ENCODE results near the gene DPP6.

The DPP6 gene

DNA sequence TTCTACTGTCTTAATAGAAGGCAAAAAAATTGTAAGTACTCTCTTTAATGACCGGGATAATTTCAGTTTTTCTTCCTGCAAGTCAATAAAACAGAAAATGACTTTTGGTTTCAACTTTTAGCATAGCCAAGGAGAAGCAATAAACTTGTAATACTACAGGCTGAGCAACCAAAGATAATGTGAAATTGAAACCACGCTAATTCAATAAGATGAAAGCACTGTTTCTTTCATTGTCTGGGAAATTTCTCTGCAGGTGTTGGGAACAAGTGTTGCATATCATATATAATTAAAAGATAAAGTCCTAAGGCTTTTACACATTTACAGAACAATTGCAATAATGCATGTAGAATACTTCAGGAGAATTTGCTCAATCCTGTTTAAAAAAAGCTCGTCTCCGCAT lies 488.4 kb downstream of the DPP6 start:
- DNase-seq (ENCODE audit: low spot score) = no peak

DNA sequence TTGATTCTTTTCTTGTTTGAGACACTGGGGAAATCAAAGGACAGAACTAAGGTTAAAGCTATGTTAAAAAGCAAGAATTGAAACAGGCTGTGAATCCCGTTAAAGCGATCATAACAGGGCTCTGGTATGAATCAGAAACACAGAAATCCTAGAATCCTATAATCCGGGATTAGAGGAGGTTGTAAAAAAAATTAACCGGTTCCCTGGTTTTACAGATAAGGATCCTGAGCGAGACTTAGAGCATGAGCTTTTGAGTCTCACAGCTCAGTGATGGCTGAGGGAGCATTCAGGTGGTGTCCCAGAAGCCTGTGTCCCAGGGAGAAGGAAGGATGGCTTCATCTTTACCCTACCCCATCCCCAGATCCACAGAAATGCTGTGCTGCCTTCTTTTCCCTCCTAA lies 489.4 kb downstream of the DPP6 start:
- DNase-seq (ENCODE audit: low spot score) = no peak

DNA sequence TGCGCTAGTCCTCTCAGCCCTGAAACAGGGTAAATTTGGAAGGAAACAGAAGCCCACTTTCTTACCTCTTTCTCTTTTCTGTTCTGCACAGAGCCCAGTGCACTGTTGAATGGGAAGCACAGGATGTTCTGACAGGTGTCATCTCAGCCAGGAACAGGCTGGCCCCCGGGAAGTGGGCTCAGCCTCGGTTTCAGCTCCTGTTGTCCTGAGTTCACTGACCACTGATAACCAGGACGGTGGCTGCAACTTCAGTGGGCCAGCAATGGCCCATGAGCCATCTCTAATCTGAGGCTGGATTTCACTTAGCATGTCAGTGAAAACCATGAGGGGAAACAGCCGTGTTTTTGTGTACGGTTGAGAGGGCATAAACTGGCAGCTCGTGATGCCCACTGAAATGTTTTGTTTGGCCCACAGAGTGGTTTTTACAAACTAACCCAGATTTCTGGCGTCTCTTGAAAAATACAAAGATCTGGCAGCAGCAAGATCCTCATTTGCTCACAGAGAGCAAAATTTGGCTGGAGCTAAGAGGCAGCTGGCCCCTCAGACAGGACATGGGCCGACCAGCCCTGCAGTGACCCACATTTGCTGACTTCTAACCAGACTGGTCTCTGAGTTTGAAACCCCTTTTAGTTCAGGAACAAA lies 494.9 kb downstream of the DPP6 start:
- no peak for DNase-seq (ENCODE audit: low spot score)

DNA sequence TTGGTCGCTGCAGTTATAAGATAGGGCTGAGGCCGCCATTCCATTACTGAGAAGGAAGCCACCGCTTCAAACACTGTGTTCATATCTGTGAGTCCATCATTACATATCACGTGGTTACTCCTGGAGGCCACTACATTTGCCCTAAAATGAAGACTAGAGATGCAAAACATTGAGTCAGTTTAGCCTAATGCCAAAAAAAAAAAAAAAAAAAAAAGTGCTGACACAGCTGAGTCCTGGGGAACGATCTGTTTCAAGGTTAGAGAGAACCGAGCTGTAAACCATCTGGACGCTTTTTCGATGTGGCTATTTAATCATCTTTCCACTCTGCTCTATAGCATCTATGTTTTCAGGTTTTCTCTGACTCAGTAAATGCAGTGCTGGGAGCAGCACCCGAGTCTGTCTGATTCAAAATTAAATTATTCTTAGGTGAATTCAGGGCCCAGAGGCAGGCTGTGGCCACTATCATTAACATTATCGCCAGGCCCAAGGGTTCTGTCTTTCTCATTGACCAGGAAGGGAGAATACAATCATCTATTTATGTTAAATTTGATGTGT lies 501.6 kb downstream of the DPP6 start:
- DNase-seq (ENCODE audit: low spot score) = no peak

DNA sequence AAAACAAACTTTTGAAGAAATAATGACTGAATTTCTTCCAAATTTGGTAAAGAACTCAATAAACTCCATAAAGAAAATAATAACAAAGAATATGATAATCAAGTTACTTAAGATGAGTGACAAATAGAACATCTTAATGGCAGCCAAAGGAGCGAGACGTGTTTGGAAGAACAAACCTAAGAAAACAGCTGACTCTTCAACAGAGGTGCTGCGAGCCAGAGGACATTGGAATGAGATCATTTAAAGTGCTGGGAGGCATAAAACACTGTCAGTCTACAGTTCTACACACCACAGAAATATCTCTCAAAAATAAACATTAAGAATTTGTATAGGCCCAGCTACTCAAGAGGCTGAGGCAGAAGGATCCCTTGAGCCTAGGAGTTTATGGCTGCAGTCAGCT lies 507.3 kb downstream of the DPP6 start:
- no peak for DNase-seq (ENCODE audit: low spot score)

DNA sequence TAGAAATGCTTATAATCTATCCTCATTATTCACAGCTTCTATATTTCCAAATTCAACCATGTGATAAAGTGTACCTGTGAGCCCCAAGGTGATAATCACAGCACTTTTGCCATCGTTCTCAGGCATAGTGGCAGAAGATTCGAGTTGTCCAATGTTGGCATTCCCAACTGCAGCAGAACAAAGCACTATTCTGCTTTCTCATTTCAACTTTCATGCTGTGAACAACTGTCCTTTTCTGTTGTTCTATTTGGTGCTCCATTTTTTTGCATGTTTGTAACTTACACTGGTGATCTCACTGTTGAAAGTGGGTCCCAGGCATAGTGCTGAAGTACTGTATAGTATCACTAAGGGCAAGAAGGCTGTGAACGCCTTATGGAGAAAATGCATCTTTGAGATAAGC lies 512.5 kb downstream of the DPP6 start:
- no peak for DNase-seq (ENCODE audit: low spot score)

DNA sequence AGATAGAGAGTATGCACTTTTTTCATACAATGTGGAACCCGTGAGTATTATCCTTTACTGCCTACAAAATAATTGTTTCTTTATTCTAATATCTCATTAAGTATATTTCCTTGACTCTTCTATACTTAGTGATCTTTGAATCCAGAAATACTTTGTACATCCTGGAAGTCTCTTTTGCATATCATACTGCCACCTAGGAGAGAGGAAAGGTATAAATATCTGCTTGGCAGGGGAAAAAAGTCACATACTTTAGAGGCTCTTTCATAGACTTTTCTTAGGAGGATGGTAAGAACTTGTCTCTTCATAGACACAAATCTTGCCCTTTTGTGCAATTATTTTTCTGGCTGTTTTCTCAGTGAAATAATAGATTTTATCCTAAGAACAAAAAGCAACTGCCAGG lies 514.7 kb downstream of the DPP6 start:
- no peak for DNase-seq (ENCODE audit: low spot score)

DNA sequence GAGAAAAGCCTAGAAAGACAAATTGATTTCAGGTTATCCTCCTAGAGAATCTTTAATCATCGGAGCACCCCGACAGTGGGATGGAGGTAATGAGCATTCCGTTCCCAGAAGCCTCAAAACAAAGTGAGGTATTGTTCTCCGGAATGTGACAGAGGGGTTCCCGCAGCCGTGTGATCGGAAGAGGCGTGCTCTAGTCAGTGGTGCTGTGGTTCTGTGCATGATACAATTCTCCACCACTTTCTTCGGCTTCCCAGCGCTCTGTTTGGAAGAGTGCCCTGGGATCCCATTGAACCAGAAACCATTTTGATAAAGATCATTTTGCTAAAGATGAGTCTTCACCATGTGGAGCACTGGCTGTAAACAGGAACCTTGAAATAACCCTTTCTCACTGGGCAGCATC lies 516.1 kb downstream of the DPP6 start:
- DNase-seq (ENCODE audit: low spot score) = no peak

DNA sequence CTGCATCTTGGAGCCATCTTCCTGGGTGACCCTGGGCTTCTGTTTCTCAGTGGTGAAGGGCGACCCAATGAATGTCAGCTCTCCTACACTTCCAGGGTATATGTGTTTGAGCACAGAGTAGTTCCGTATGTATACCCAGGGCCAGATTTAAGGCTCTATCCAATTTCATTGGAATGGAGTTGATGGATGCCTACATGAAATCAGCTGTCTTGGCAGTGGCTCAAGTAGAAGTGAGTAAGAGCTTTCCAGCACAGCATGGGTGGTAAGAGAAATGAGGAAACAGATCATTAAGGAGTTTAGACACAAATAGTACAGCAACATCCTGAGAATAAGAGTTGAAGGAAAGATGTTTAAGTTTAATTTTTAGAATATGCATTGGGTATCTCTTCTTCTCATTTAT lies 517.7 kb downstream of the DPP6 start:
- DNase-seq (ENCODE audit: low spot score) = no peak

DNA sequence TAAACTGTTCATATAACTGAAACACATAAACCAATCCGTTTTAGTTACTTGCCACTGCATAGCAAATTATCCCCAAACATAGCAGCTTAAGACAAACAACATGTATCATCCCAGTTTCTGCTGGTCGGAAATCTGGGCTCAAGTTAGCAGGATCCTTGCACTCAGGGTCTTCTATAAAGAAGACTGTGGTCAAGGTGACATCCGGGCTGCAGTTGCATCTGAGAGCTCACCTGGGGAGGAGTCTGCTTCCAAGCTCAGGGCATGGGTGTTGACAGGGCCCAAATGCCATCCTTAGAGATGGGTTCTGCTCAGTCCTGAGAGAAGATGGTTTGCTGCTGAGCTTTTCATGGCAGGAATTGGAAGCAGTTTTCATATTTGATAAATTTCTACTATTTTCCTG lies 519.6 kb downstream of the DPP6 start:
- no peak for DNase-seq (ENCODE audit: low spot score)

DNA sequence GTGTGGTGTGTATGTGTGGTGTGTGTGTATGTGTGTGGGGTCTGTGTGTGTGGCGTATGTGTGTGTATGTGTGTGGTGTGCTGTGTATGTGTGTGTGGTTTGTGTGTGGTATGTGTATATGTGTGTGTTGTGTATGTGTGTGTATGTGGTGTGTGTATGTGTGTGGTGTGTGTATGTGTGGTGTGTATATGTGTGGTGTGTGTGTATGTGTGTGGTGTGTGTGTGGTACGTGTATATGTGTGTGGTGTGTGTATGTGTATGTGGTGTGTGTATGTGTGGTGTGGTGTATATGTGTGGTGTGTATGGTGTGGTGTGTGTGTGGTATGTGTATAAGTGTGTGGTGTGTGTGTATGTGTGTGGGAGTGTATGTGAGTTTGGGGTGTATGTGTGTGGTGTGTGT lies 522.0 kb downstream of the DPP6 start:
- DNase-seq (ENCODE audit: low spot score) = no peak

DNA sequence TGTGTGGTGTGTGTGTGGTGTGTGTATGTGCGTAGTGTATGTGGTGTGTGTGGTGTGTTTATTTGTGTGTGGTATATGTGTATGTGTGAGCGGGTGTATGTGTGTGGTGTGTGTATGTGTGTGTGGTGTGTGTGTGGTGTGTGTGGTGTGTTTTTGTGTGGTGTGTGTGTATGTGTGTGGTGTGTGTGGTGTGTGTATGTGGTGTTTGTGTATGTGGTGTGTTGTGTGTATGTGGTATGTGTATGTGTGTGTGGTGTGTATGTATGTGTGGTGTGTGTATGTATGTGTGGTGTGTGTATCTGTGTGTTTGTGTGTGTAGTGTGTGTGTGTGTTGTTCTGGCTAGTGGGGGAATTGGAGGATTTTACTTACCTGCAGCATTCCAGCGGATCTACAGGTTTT lies 523.3 kb downstream of the DPP6 start:
- DNase-seq (ENCODE audit: low spot score) = no peak

DNA sequence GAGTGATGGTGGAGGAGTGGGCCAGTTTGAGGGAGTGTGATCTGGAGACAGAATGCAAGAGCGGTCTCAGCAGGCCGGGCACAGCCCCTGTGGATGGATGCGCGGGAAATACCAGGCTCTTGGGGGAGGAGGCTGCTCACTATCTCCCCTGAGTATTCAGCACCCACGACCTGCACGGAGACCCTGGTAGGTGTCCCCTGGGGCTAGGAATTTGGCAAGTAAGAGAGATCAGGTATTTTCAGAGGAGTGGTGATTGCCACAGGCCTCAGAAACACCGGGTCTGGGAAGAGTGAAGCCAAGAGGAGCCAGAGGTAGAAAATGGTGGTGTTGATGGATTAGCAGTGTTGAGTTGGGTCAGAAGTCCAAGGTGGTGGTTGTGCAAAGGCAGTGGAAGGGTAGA lies 524.4 kb downstream of the DPP6 start:
- no peak for DNase-seq (ENCODE audit: low spot score)

DNA sequence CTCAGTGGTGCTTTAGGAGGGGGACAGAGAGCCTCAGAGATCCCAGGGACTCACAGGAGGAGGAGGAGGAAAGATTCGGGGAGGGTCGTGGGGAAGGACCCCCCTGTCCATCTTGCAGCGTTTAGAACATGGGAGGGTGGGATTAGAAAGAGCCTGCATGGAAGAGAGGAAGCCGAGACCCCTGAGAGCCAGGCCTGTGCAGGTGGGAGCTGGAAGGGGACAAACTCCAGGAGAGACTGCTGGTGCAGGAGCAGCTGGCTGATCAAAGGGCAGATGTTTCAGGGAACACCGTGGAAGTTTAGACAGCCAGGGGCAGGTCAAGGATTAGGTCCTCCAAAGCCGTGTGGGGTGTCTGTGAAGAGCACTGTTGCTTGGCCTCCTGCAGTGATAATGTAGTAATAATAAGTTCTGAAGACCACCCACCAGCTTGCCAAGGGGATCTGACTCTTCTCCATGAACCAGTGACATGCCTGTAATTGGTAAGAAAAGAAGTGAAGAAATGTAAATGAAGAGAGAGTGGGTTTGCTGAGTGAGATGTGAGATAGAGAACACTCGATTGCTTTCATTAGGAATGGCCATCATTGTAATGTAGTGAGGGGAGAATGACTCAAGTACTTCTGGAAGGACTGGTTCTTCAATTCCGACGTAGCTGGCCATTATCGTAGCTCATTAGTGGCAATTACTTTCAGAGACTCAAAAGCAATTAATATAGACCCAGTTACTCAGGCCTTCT lies 525.1 kb downstream of the DPP6 start:
- DNase-seq (ENCODE audit: low spot score) = no peak

DNA sequence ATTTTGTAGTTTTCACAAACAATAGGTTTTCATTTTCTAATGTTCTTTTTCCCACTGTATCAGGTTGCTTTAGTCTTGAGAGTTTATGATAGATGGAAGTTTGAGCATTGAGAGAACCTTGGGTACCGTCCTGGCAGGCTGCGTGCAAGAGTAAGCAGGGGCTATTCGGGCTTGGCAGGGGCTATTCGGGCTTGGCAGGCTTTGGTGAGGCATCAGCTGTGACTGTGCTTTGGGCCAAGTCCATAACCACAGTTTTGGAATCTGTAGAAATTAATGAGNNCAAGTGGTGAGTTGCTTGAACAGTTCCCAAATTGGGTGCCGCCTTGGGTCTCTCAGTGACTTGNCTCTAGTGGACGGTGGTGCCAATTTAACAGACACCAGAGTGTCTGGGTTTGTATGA lies 526.1 kb downstream of the DPP6 start:
- no peak for DNase-seq (ENCODE audit: low spot score)

DNA sequence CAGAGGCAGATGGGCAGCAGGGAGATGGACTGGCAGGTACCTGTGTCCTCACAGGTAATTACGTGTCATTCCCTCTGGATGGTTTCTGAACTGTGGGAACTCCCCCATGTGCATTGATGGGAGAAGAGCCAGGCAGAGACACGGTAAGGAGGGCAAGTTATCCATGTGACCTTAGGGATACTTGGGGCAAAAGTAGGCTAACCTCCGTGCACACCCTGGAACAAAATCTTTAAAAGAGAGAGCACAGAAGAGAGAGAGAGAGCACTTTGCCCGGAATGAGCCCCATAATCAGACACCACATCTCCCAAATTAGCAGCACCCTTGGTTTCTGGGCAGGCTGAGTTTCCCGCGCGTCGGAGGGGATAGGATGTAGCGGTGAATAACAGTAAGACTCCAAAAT lies 527.5 kb downstream of the DPP6 start:
- DNase-seq (ENCODE audit: low spot score) = no peak

DNA sequence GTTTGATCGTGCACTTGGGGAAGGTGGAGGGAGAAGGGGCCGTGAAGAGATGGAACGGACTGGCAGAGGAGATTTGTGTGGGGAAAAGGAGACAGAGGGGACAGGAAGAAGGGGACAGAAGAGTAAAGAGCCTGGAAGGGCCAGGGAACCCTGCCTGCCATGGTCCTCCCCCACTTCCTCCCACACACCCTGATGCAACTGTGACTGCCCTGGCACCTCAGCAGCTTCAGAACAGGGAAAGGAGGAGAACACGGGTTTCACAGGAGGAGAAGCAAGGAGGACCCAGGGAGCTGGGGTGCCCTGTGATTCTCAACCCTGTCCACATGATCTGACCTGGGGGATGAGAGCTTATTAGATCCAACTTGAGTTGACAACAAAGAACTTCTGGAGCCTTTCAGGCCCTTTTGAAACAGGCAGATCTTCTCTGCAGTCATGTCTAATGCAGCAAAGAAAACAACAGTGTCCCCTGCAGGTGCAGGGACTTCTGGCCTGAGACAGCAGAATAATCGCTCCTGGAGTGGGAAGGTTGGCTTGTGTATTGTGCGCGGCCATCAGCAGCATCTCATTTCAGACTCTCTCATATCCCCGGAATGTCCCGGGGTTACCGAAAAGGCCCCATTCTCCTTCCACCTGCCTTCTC lies 529.2 kb downstream of the DPP6 start:
- no peak for DNase-seq (ENCODE audit: low spot score)

DNA sequence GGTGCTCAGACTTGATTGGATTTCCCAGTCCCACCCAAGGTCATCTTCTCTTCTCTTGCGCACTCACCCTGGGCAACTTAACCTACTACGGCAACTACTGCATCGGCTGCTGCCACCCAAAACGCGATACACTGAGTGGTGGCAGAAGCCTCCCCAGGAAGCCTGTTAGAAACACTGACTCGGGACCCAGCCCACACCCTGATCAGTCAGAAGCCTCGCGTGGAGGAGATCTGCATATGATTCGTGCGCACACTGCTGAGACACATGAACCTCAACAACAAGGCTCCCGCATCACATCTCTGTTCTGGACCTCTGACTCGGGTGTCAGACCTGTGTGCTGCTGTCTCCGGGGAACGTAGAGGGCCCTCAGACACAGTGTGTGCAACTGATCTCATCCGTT lies 531.3 kb downstream of the DPP6 start:
- no peak for DNase-seq (ENCODE audit: low spot score)

DNA sequence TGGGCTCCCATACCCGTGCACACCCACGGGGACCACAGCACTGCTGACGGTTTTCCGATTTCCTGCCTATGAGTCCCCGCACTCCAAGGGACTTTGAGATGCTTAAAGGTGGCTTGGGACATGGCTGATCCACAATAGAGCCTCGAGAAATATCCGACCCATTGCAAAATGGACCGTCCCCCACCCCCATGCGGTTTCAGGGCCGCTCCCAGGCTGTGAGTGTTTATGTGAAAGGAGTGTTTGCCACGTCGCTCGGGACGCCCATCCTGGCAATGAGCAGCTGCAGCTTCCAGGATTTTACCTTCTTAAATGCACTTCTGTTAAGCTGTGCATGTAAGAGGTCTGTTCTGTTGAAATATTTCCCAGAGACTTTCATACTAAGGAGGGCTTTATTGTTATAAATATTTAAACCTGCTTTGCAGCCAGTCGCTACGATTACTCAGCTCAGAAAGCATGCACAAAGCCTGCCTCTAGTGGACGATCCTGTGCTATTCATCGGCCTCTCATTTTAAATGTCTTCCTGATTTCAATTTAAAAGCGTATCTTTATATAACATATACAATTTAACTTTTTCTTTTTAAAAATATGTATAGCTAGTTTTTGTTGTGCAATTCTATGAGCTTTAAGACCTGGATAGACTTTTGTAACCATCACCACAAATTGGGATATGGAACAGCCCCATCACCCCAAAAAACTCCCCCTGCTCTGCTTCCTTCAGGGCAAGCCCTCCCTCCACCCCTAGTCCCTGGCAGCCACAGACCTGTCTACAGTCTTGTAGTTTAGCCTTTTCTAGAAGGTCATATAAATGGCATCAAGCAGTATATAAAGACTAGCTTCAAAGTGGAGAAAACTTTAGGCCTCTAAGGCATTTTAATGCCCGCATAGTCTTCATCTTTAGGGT lies 532.4 kb downstream of the DPP6 start:
- DNase-seq (ENCODE audit: low spot score) = no peak

DNA sequence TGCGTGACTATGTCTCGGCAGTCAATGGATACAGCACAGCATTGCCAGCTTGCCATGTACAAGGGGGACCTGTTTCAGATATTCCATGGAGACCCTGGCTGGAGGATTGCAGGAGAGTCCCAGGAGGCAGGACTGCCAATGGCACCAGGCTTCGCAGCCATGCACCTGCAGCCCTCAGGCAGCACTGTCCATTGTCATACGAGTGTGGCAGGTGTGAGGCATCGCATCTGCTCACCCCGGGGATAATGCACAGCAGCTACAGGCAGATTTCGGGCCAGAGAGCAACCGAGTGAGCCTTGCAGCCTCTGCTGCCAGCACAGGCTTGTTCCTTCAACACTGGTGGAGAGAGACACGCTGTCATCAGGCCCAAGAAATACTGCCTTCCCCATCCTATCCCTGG lies 535.6 kb downstream of the DPP6 start:
- DNase-seq (ENCODE audit: low spot score) = no peak

DNA sequence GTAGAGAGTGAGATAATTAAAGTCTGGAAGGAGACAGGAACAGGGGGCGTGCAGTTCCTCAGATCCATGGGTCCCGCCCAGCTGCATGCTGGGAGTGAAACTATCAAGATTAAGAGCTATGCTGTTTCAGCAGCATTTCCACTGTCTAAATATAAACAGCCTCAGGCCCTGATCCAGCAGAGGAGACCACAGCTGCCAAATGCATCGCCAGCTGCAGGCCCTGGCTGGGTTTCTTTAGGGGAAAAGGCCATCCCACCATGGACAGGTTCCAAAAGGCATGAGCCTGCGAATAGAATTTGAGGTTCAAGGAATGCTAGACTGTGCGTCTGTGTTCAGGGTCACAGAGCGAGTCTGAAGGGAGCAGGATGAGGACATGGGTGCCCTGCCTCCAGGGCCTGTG lies 539.3 kb downstream of the DPP6 start:
- peak; percentile 82 for DNase-seq (ENCODE audit: low spot score)

DNA sequence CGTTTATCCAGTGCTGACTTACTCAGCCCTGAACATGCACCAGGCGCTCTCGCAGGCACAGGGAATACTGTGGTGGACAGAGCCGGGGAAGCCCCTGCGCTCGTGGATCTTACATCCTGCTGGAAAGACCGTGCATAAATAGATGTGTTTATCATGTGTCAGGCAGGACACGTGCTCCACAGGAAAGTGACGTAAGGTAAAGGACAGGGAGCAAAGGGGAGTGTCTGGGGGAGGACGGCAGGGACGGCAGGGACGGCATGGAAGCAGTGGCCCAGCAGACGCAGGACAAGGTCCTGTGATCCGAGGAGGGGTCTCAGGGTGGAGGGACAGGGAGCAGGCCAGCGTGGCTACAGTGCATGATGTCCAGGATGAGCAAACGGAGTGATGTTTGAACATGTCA lies 540.2 kb downstream of the DPP6 start:
- no peak for DNase-seq (ENCODE audit: low spot score)

All from left forelimb (tissue), 1 donor.